Progenitor cell of endocrine pancreas (in vitro differentiated cells): ENCODE measurements around the gene TREH. TPM values are rescaled to one million over a fixed set of nuclear protein-coding genes. Genes with fewer than 3 reads are reported as not detected.

ENCODE experiments used
- DNase-seq: peaks from one replicate; pipeline ENCODE4 v3.0.0; 2021; ENCODE audit warnings: low spot score; ENCODE audit not compliant: unreplicated experiment
- H3K27ac Mint-ChIP-seq: 2 replicates; pipeline ENCODE4 v1.8.0; 2021; ENCODE audit warnings: mild to moderate bottlenecking, moderate library complexity, mixed read lengths
- H3K27me3 Mint-ChIP-seq: 2 replicates; pipeline ENCODE4 v1.8.0; 2021; ENCODE audit warnings: mixed read lengths
- H3K36me3 Mint-ChIP-seq: 2 replicates; pipeline ENCODE4 v1.8.0; 2022; ENCODE audit warnings: mixed read lengths; ENCODE audit not compliant: insufficient read depth
- H3K4me1 Mint-ChIP-seq: 2 replicates; pipeline ENCODE4 v1.8.0; 2021; ENCODE audit warnings: low read depth, mixed read lengths
- H3K4me3 Mint-ChIP-seq: 2 replicates; pipeline ENCODE4 v1.8.0; 2021; ENCODE audit warnings: low read depth, mild to moderate bottlenecking, moderate library complexity, mixed read lengths
- H3K9me3 Mint-ChIP-seq: 2 replicates; pipeline ENCODE4 v1.8.0; 2021; ENCODE audit warnings: low read depth, mixed read lengths
- CTCF ChIP-seq: fragments of 200-600 bp; sonication (generic); IDR thresholded peaks from one replicate; pipeline ENCODE4 v1.5.0; 2021; ENCODE audit warnings: antibody characterized with exemption, mild to moderate bottlenecking; ENCODE audit not compliant: unreplicated experiment
- total RNA-seq: library from RNA; stranded (reverse); gene quantifications from 2 replicates; pipeline ENCODE4 v1.2.1, GENCODE V29; 2021

Gene TREH
- total RNA-seq, 1 donor from 2014 or later, result not detected

GRCh38 chr11:118659953-118660680 is 19.3 kb downstream of the TREH start:
- H3K4me1 Mint-ChIP-seq, result peaks cover 2% of the 10 kb centered on the region
- DNase-seq, result no peak
- peaks cover 8% of the 10 kb centered on the region for H3K36me3 Mint-ChIP-seq
- H3K9me3 Mint-ChIP-seq, result no peaks in the 10 kb centered on the region
- H3K27ac Mint-ChIP-seq, result no peak overlapping the region
- no peak overlapping the region for H3K4me3 Mint-ChIP-seq
- TF ChIP-seq CTCF, result no peak
- peaks cover 5% of the 10 kb centered on the region for H3K27me3 Mint-ChIP-seq

GRCh38 chr11:118659314-118659952 is 20.0 kb downstream of the TREH start:
- H3K36me3 Mint-ChIP-seq, result peaks cover 10% of the 10 kb centered on the region
- peaks cover 2% of the 10 kb centered on the region for H3K4me1 Mint-ChIP-seq
- H3K27ac Mint-ChIP-seq, result no peak overlapping the region
- H3K27me3 Mint-ChIP-seq, result peaks cover 5% of the 10 kb centered on the region
- peak; percentile 98 for TF ChIP-seq CTCF
- no peaks in the 10 kb centered on the region for H3K9me3 Mint-ChIP-seq
- DNase-seq, result peak; percentile 95
- H3K4me3 Mint-ChIP-seq, result no peak overlapping the region

GRCh38 chr11:118658429-118659313 is 20.8 kb downstream of the TREH start:
- H3K9me3 Mint-ChIP-seq, result no peaks in the 10 kb centered on the region
- no peak overlapping the region for H3K4me3 Mint-ChIP-seq
- TF ChIP-seq CTCF, result no peak
- H3K4me1 Mint-ChIP-seq, result peaks cover 2% of the 10 kb centered on the region
- H3K36me3 Mint-ChIP-seq, result peaks cover 12% of the 10 kb centered on the region
- H3K27me3 Mint-ChIP-seq, result peaks cover 5% of the 10 kb centered on the region
- H3K27ac Mint-ChIP-seq, result no peak overlapping the region
- no peak for DNase-seq

GRCh38 chr11:118657709-118658428 is 21.6 kb downstream of the TREH start:
- Mint-ChIP-seq H3K4me1 (peaks cover 2% of the 10 kb centered on the region), H3K27me3 (no peaks in the 10 kb centered on the region), H3K27ac (no peak overlapping the region), H3K4me3 (no peak overlapping the region), H3K36me3 (peaks cover 16% of the 10 kb centered on the region), H3K9me3 (no peaks in the 10 kb centered on the region)
- DNase-seq, result no peak
- no peak for TF ChIP-seq CTCF
